ENCODE results near the gene THBS3. TPM values are rescaled to one million over a fixed set of nuclear protein-coding genes. Genes with fewer than 3 reads are reported as not detected.

The THBS3 gene
- total and polyA plus RNA-seq, 2 of the 13 experiments (the other 11 are each of a cell fraction or from before 2014, with no cell fraction given) = 0.86 to 3.6 TPM

GRCh38 chr1:155166471-155167165, 41.1 kb downstream of the THBS3 start (continued):
- TF ChIP-seq TRAFD1 (CRISPR knock-in tag; IDR thresholded peaks at IDR 0.05; ENCODE audit: borderline replicate concordance) = no peak
- TF ChIP-seq CERS6 (CRISPR knock-in tag; IDR thresholded peaks at IDR 0.05) = no peak
- no peak for TF ChIP-seq BCLAF1 (IDR thresholded peaks at IDR 0.05)
- no peak for TF ChIP-seq ZNF354B (CRISPR knock-in tag; IDR thresholded peaks at IDR 0.05)
- no peak for TF ChIP-seq TCF7L2 (IDR thresholded peaks at IDR 0.05; ENCODE audit: low read depth, low read length)
- TF ChIP-seq ZNF260 (CRISPR knock-in tag; IDR thresholded peaks at IDR 0.05; ENCODE audit: borderline replicate concordance, low read depth) = no peak
- TF ChIP-seq ZNF747 (CRISPR knock-in tag; IDR thresholded peaks at IDR 0.05; ENCODE audit: borderline replicate concordance) = no peak
- TF ChIP-seq DZIP1 (CRISPR knock-in tag; IDR thresholded peaks at IDR 0.05) = 0 out of 2 replicates have a peak, but pooled peaks have one; percentile 17
- no peak for TF ChIP-seq MTA1 (CRISPR knock-in tag; IDR thresholded peaks at IDR 0.05; ENCODE audit: borderline replicate concordance)
- TF ChIP-seq HNF4A (CRISPR knock-in tag; IDR thresholded peaks at IDR 0.05) = no peak
- no peak for TF ChIP-seq ZNF569 (CRISPR knock-in tag; IDR thresholded peaks at IDR 0.05; ENCODE audit: borderline replicate concordance)
- no peak for TF ChIP-seq ZZZ3 (CRISPR knock-in tag; IDR thresholded peaks at IDR 0.05; ENCODE audit: borderline replicate concordance)
- 0 out of 2 replicates have a peak, but pooled peaks have one; percentile 7 for TF ChIP-seq SOX5 (CRISPR knock-in tag; IDR thresholded peaks at IDR 0.05; ENCODE audit: borderline replicate concordance)
- TF ChIP-seq ZNF207 (IDR thresholded peaks at IDR 0.05; ENCODE audit: borderline replicate concordance) = no peak
- TF ChIP-seq NR1H2 (CRISPR knock-in tag; IDR thresholded peaks at IDR 0.05; ENCODE audit: borderline replicate concordance, low read depth) = no peak
- TF ChIP-seq SAP130 (CRISPR knock-in tag; IDR thresholded peaks at IDR 0.05; ENCODE audit: low read depth) = peak; percentile 50; the same call in 1 of the 2 replicates
